PC-3 (cell line): ENCODE results near the gene HRH1. TPM values are rescaled to one million over a fixed set of nuclear protein-coding genes. Genes with fewer than 3 reads are reported as not detected.

Experiments used
- ATAC-seq: fragments of 200-7000 bp; cut with Tn5 transposase; 2 replicates; pipeline ENCODE4 v1.9.1; 2020; ENCODE audit warnings: mild to moderate bottlenecking, moderate library complexity
- BruUV-seq: library from RNA; stranded (reverse); fragments of 400-500 nt; replicated peaks from 2 replicates; lab custom pipeline; 2021; lab: Mats Ljungman, UMichigan
- CTCF ChIA-PET: fragments of 300-600 bp; sonication (Branson Sonifier 250); formaldehyde crosslinking; loops from one replicate; lab custom pipeline; 2022; ENCODE audit warnings: antibody characterized with exemption; lab: Charles Lee
- POLR2A ChIA-PET: fragments of 300-600 bp; sonication (Branson Sonifier 250); formaldehyde crosslinking; loops from one replicate; lab custom pipeline; 2022; ENCODE audit warnings: antibody characterized with exemption; ENCODE audit not compliant: unreplicated experiment; lab: Charles Lee
- DNase-seq: peaks from one replicate; pipeline ENCODE4 v3.0.0-alpha.2; 2015
- H2AFZ ChIP-seq: fragments of 300-600 bp; sonication (generic); 2 replicates; pipeline ENCODE4 v1.6.0; 2016; ENCODE audit warnings: antibody characterized with exemption, low read length
- H3F3A ChIP-seq: fragments of 300-600 bp; sonication (generic); one replicate; pipeline ENCODE4 v1.6.0; 2017; ENCODE audit warnings: antibody characterized with exemption, low read length, control low read depth, mild to moderate bottlenecking; ENCODE audit not compliant: unreplicated experiment
- H3K27ac ChIP-seq: fragments of 300-600 bp; sonication (generic); 2 replicates; pipeline ENCODE4 v1.5.1; 2016; ENCODE audit warnings: mild to moderate bottlenecking, low read length
- H3K27me3 ChIP-seq: fragments of 300-600 bp; sonication (generic); 2 replicates; pipeline ENCODE4 v1.6.1; 2016; ENCODE audit warnings: low read length, mixed read lengths
- H3K36me3 ChIP-seq: fragments of 300-600 bp; sonication (generic); 2 replicates; pipeline ENCODE4 v1.6.1; 2016; ENCODE audit warnings: low read depth, mixed run types, low read length, mixed read lengths
- H3K4me1 ChIP-seq: fragments of 300-600 bp; sonication (generic); 2 replicates; pipeline ENCODE4 v1.5.1; 2016; ENCODE audit warnings: low read length; ENCODE audit not compliant: insufficient read depth
- H3K4me2 ChIP-seq: fragments of 300-600 bp; sonication (generic); 2 replicates; pipeline ENCODE4 v1.6.0; 2016; ENCODE audit warnings: low read length
- H3K4me3 ChIP-seq: fragments of 300-600 bp; sonication (generic); 2 replicates; pipeline ENCODE4 v1.5.1; 2016; ENCODE audit warnings: mild to moderate bottlenecking, low read length, mixed read lengths
- H3K79me2 ChIP-seq: fragments of 300-600 bp; sonication (generic); 2 replicates; pipeline ENCODE4 v1.6.1; 2017; ENCODE audit warnings: low read length, mixed read lengths
- H3K9ac ChIP-seq: fragments of 300-600 bp; sonication (generic); 2 replicates; pipeline ENCODE4 v1.6.0; 2016; ENCODE audit warnings: mild to moderate bottlenecking, low read length
- H3K9me2 ChIP-seq: fragments of 300-600 bp; sonication (generic); replicated peaks from 2 replicates; pipeline ENCODE4 v1.6.1; 2016; ENCODE audit warnings: mixed run types, low read length, mixed read lengths
- H3K9me3 ChIP-seq: fragments of 300-600 bp; sonication (generic); 2 replicates; pipeline ENCODE4 v1.6.1; 2016; ENCODE audit warnings: low read length, mixed read lengths
- H4K20me1 ChIP-seq: fragments of 300-600 bp; sonication (generic); 2 replicates; pipeline ENCODE4 v1.6.1; 2016; ENCODE audit warnings: low read length, mixed read lengths
- EZH2 ChIP-seq: fragments of 300-600 bp; sonication (generic); IDR thresholded peaks from one replicate; pipeline ENCODE4 v1.6.1; 2017; ENCODE audit warnings: antibody characterized with exemption, mild to moderate bottlenecking, low read length; ENCODE audit not compliant: unreplicated experiment
- EZH2phosphoT487 ChIP-seq: fragments of 300-600 bp; sonication (generic); IDR thresholded peaks from 2 replicates; pipeline ENCODE4 v1.6.1; 2018; ENCODE audit warnings: mild to moderate bottlenecking, antibody characterized with exemption, low read length, borderline replicate concordance
- intact Hi-C: fragments of 100-400 bp; cut with micrococcal nuclease; formaldehyde crosslinking; loops from 2 replicates; pipeline ENCODE4 v1.9.0; 2023
- total RNA-seq: library from RNA; depleted of rRNA; stranded (reverse); fragments of >200 nt; gene quantifications from 2 replicates; pipeline ENCODE4 v1.2.3, GENCODE V29; 2014
- TF ChIP-seq, protein P1 (sequence below): fragments of 300-600 bp; sonication (generic); conservative IDR thresholded peaks from 2 replicates; pipeline ENCODE4 v1.5.1; 2017; ENCODE audit warnings: antibody characterized with exemption, low read depth, mild to moderate bottlenecking, low read length

HRH1 gene
- total RNA-seq, 1 experiment from 2014 or later = 5.9 TPM

DNA sequence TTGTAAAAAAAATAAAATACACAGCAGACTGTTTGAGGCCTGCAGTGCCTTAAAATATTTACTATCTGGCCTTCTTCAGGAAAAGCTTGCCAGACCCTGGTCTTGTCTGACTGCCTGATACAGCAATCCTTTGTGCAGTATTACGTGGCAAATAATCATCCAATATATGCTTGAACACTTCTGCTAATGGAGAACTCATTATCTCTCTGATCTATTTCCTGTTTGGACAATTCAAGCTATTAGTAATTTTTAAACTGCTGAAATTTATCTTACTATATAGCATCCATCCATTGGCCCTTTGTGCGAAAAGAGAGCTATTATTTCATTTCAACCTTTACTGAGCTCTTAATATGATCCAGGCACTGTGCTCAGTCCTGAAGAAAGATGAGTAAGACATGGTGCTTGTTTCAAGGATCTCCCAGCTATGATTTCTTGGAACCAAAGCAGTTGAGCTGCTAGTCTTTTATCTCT is 133.8 kb downstream of the HRH1 start:
- peaks cover 19% of the 10 kb centered on the region; the same call in 1 of the 2 replicates for H3K36me3 ChIP-seq
- intact Hi-C loops = loop anchor here (1.0 to 5.0 kb wide), 4 partner anchors 15 to 141 kb away; partner anchors contain the start of gene ATG7
- DNase-seq = peak; percentile 33
- no peaks in the 10 kb centered on the region for H3K27me3 ChIP-seq
- H3K79me2 ChIP-seq = peaks cover 71% of the 10 kb centered on the region
- H3K27ac ChIP-seq = peak overlapping the region; percentile 97
- ChIA-PET POLR2A (interaction anchor here (0.5 to 2.3 kb wide), 5 partner anchors 9 to 132 kb away, joined by 4 to 25 read pairs (median 9); partner anchors contain the start of gene ATG7), CTCF (interaction anchor here (0.7 to 1.5 kb wide), 4 partner anchors 9 to 82 kb away, joined by 3 to 4 read pairs (median 4); no protein-coding TSS in a partner anchor)
- peak overlapping the region; percentile 77 for H3K4me2 ChIP-seq
- no peaks in the 10 kb centered on the region for H3K9me3 ChIP-seq
- H2AFZ ChIP-seq = no peak overlapping the region
- H3K4me1 ChIP-seq = peaks cover 61% of the 10 kb centered on the region
- no peaks in the 10 kb centered on the region for H4K20me1 ChIP-seq
- no TSS peak for BruUV-seq
- H3K9ac ChIP-seq = peak overlapping the region; percentile 78
- TF ChIP-seq, protein P1, sequence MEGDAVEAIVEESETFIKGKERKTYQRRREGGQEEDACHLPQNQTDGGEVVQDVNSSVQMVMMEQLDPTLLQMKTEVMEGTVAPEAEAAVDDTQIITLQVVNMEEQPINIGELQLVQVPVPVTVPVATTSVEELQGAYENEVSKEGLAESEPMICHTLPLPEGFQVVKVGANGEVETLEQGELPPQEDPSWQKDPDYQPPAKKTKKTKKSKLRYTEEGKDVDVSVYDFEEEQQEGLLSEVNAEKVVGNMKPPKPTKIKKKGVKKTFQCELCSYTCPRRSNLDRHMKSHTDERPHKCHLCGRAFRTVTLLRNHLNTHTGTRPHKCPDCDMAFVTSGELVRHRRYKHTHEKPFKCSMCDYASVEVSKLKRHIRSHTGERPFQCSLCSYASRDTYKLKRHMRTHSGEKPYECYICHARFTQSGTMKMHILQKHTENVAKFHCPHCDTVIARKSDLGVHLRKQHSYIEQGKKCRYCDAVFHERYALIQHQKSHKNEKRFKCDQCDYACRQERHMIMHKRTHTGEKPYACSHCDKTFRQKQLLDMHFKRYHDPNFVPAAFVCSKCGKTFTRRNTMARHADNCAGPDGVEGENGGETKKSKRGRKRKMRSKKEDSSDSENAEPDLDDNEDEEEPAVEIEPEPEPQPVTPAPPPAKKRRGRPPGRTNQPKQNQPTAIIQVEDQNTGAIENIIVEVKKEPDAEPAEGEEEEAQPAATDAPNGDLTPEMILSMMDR = no peak
- TF ChIP-seq EZH2 (no peak), EZH2phosphoT487 (no peak)
- peak; percentile 33 for ATAC-seq
- peak overlapping the region; percentile 3; the same call in 1 of the 2 replicates for H3K4me3 ChIP-seq
- no peaks in the 10 kb centered on the region for H3K9me2 ChIP-seq
- H3F3A ChIP-seq = peaks cover 28% of the 10 kb centered on the region

DNA sequence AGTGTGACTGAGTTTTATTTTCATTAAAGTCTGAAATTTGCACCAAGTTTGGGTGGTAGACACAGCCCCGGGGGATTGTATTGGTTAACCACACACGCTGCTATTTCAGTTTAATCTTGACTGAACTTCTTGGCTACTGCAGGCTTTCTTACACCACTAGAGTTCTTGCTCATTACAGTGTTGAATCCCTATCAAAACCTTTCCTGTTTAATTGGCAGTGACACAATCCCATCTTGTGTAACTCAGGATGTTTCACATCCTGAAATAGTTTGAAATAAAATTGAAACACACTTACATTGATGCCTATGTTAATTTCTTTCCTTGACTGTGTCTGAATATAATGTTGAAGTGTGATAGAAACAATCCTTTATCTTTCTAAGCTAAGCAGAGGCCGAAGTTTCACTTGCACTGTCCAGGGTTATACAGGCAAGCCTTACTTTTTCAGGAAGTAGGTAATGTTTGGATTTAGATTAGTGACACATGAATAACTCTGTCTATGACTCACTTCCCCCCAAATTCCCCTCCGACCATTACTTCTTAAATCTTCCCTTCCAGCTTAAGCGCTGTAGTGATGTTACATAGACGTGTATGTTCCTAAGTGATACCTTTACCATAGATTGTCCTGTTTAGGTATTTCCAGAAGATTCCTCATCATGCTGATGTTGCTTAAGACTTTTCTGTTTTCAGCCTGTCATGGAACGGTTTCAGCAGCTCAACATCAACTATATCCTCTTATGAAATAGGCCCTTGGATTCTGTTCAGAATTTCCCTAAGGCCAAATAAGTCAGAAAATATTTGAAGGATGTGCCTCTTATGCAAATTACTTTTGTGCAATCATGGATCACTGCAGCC is 134.7 kb downstream of the HRH1 start:
- Histone ChIP-seq H3K4me1 (peaks cover 61% of the 10 kb centered on the region), H2AFZ (peak overlapping the region; percentile 25; the same call in 1 of the 2 replicates), H3K36me3 (peaks cover 13% of the 10 kb centered on the region; the same call in 1 of the 2 replicates), H3K9me3 (no peaks in the 10 kb centered on the region), H3K27me3 (no peaks in the 10 kb centered on the region), H3K4me3 (peak overlapping the region; percentile 55), H3K27ac (peak overlapping the region; percentile 97), H4K20me1 (no peaks in the 10 kb centered on the region), H3K4me2 (peak overlapping the region; percentile 77), H3K9ac (peak overlapping the region; percentile 78), H3F3A (peaks cover 28% of the 10 kb centered on the region), H3K79me2 (peaks cover 63% of the 10 kb centered on the region), H3K9me2 (no peaks in the 10 kb centered on the region)
- intact Hi-C loops = loop anchor here (1.0 to 5.0 kb wide), 4 partner anchors 16 to 142 kb away; partner anchors contain the start of gene ATG7
- POLR2A ChIA-PET = interaction anchor here (0.6 to 2.3 kb wide), 7 partner anchors 10 to 1910 kb away, joined by 3 to 25 read pairs (median 4); partner anchors contain the start of gene ATG7
- ATAC-seq (peak; percentile 79), DNase-seq (peak; percentile 94)
- TSS peak; percentile 98 for BruUV-seq
- TF ChIP-seq EZH2 (no peak), EZH2phosphoT487 (no peak)
- TF ChIP-seq, protein P1 = no peak
- CTCF ChIA-PET = interaction anchor here (0.7 to 1.5 kb wide), 6 partner anchors 10 to 83 kb away, joined by 3 to 4 read pairs (median 4); no protein-coding TSS in a partner anchor
